ENCODE data around the gene ITIH1.

The ITIH1 gene

GRCh38 chr3:52798978-52799476 lies 21.6 kb downstream of the ITIH1 start:
- Histone ChIP-seq H3K56ac (ENCODE audit: low read length) (no peak overlapping the region), H4K8ac (ENCODE audit: low read depth, low read length) (no peak overlapping the region), H2BK120ac (ENCODE audit: low read depth, low read length) (no peak overlapping the region), H3K79me1 (ENCODE audit: low read length) (no peaks in the 10 kb centered on the region), H3K9ac (ENCODE audit: low read length) (no peak overlapping the region), H3K4me3 (ENCODE audit: low read length) (no peak overlapping the region), H3K4me2 (ENCODE audit: low read length) (no peak overlapping the region), H3K18ac (ENCODE audit: low read length) (no peak overlapping the region), H3K36me3 (ENCODE audit: control insufficient read depth, insufficient read depth, low read length) (no peaks in the 10 kb centered on the region), H3K4ac (ENCODE audit: low read depth, low read length) (no peak overlapping the region), H3K27ac (ENCODE audit: low read depth, low read length) (no peak overlapping the region), H3K4me1 (ENCODE audit: control insufficient read depth, low read depth, low read length) (no peaks in the 10 kb centered on the region), H3K79me2 (ENCODE audit: control insufficient read depth, insufficient read depth, low read length) (no peaks in the 10 kb centered on the region), H3K27me3 (ENCODE audit: insufficient read depth, low read length, poor library complexity) (no peaks in the 10 kb centered on the region), H4K5ac (ENCODE audit: low read length) (no peak overlapping the region), H2BK5ac (ENCODE audit: low read length) (no peak overlapping the region), H2AK5ac (ENCODE audit: low read length) (no peak overlapping the region), H2BK15ac (replicated peaks; ENCODE audit: low read depth) (no peak overlapping the region), H3K23ac (ENCODE audit: low read length) (no peak overlapping the region)
- no CpG with 5 or more reads among the region's 14 CpGs for WGBS (ENCODE audit: extremely low coverage, insufficient coverage, low lambda C conversion rate)
- peak; percentile 71 for DNase-seq

DNA sequence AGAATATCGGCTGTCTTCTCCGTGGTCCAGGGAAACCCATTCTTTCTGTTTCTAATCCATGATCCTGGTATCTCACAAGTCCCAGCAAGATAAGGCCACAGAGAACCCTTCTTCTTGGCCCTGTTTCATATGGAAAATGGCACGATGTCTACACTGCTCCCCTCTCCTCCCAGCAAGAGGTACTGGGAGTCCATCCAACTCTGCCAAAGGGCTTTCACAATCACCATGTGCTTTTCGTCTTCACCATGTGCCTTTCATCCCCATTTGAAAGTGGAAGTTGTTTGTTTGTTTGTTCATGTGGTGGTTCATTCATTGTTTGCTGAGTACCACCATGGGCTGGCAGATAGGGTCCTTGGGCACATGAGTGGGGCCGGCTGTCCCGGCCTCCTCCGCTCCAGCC lies 22.7 kb downstream of the ITIH1 start:
- Histone ChIP-seq H2BK15ac (replicated peaks; ENCODE audit: low read depth) (no peak overlapping the region), H3K4ac (ENCODE audit: low read depth, low read length) (no peak overlapping the region), H3K4me2 (ENCODE audit: low read length) (no peak overlapping the region), H3K79me1 (ENCODE audit: low read length) (no peaks in the 10 kb centered on the region), H2AK5ac (ENCODE audit: low read length) (no peak overlapping the region), H3K9ac (ENCODE audit: low read length) (no peak overlapping the region), H3K27me3 (ENCODE audit: insufficient read depth, low read length, poor library complexity) (no peaks in the 10 kb centered on the region), H3K18ac (ENCODE audit: low read length) (no peak overlapping the region), H4K8ac (ENCODE audit: low read depth, low read length) (no peak overlapping the region), H3K56ac (ENCODE audit: low read length) (no peak overlapping the region), H2BK5ac (ENCODE audit: low read length) (no peak overlapping the region), H4K5ac (ENCODE audit: low read length) (no peak overlapping the region), H2BK120ac (ENCODE audit: low read depth, low read length) (no peak overlapping the region), H3K36me3 (ENCODE audit: control insufficient read depth, insufficient read depth, low read length) (no peaks in the 10 kb centered on the region), H3K4me1 (ENCODE audit: control insufficient read depth, low read depth, low read length) (no peaks in the 10 kb centered on the region), H3K79me2 (ENCODE audit: control insufficient read depth, insufficient read depth, low read length) (no peaks in the 10 kb centered on the region), H3K4me3 (ENCODE audit: low read length) (no peak overlapping the region), H3K23ac (ENCODE audit: low read length) (no peak overlapping the region), H3K27ac (ENCODE audit: low read depth, low read length) (no peak overlapping the region)
- WGBS (ENCODE audit: extremely low coverage, insufficient coverage, low lambda C conversion rate) = no CpG with 5 or more reads among the region's 7 CpGs
- no peak for DNase-seq

- WGBS (ENCODE audit: extremely low coverage, insufficient coverage, low lambda C conversion rate) = no CpG with 5 or more reads among the region's 5 CpGs
- no peak overlapping the region for H4K5ac ChIP-seq (ENCODE audit: low read length)
Measured at GRCh38 chr3:52801839-52802238, 24.4 kb downstream of the ITIH1 start.

GRCh38 chr3:52805270-52806039 lies 28.1 kb downstream of the ITIH1 start:
- no peak for DNase-seq
- no peak overlapping the region for H3K23ac ChIP-seq (ENCODE audit: low read length)
- H3K36me3 ChIP-seq (ENCODE audit: control insufficient read depth, insufficient read depth, low read length) = no peaks in the 10 kb centered on the region
- H2BK5ac ChIP-seq (ENCODE audit: low read length) = no peak overlapping the region
- H3K18ac ChIP-seq (ENCODE audit: low read length) = no peak overlapping the region
- H2AK5ac ChIP-seq (ENCODE audit: low read length) = no peak overlapping the region
- H3K79me2 ChIP-seq (ENCODE audit: control insufficient read depth, insufficient read depth, low read length) = no peaks in the 10 kb centered on the region
- H3K9ac ChIP-seq (ENCODE audit: low read length) = no peak overlapping the region
- WGBS (ENCODE audit: extremely low coverage, insufficient coverage, low lambda C conversion rate) = no CpG with 5 or more reads among the region's 19 CpGs
- H3K56ac ChIP-seq (ENCODE audit: low read length) = no peak overlapping the region
- H3K79me1 ChIP-seq (ENCODE audit: low read length) = no peaks in the 10 kb centered on the region
- H3K4me1 ChIP-seq (ENCODE audit: control insufficient read depth, low read depth, low read length) = no peaks in the 10 kb centered on the region
- H3K4me2 ChIP-seq (ENCODE audit: low read length) = no peak overlapping the region
- no peak overlapping the region for H2BK15ac ChIP-seq (replicated peaks; ENCODE audit: low read depth)
- H3K27me3 ChIP-seq (ENCODE audit: insufficient read depth, low read length, poor library complexity) = no peaks in the 10 kb centered on the region
- H3K27ac ChIP-seq (ENCODE audit: low read depth, low read length) = no peak overlapping the region
- no peak overlapping the region for H2BK120ac ChIP-seq (ENCODE audit: low read depth, low read length)
- no peak overlapping the region for H3K4ac ChIP-seq (ENCODE audit: low read depth, low read length)
- no peak overlapping the region for H3K4me3 ChIP-seq (ENCODE audit: low read length)
- no peak overlapping the region for H4K8ac ChIP-seq (ENCODE audit: low read depth, low read length)
- no peak overlapping the region for H4K5ac ChIP-seq (ENCODE audit: low read length)

More at GRCh38 chr3:52801839-52802238, 24.4 kb downstream of the ITIH1 start:
- Histone ChIP-seq H3K4me2 (ENCODE audit: low read length) (no peak overlapping the region), H2BK5ac (ENCODE audit: low read length) (no peak overlapping the region), H2AK5ac (ENCODE audit: low read length) (no peak overlapping the region), H2BK120ac (ENCODE audit: low read depth, low read length) (no peak overlapping the region), H3K4ac (ENCODE audit: low read depth, low read length) (no peak overlapping the region), H3K4me3 (ENCODE audit: low read length) (no peak overlapping the region), H3K27ac (ENCODE audit: low read depth, low read length) (no peak overlapping the region), H3K18ac (ENCODE audit: low read length) (no peak overlapping the region), H3K79me2 (ENCODE audit: control insufficient read depth, insufficient read depth, low read length) (no peaks in the 10 kb centered on the region), H3K9ac (ENCODE audit: low read length) (no peak overlapping the region), H3K27me3 (ENCODE audit: insufficient read depth, low read length, poor library complexity) (no peaks in the 10 kb centered on the region), H3K4me1 (ENCODE audit: control insufficient read depth, low read depth, low read length) (no peaks in the 10 kb centered on the region), H3K23ac (ENCODE audit: low read length) (no peak overlapping the region), H3K79me1 (ENCODE audit: low read length) (no peaks in the 10 kb centered on the region), H2BK15ac (replicated peaks; ENCODE audit: low read depth) (no peak overlapping the region), H3K36me3 (ENCODE audit: control insufficient read depth, insufficient read depth, low read length) (no peaks in the 10 kb centered on the region), H3K56ac (ENCODE audit: low read length) (no peak overlapping the region), H4K8ac (ENCODE audit: low read depth, low read length) (no peak overlapping the region)
- no peak for DNase-seq

GRCh38 chr3:52809149-52809548 lies 31.8 kb downstream of the ITIH1 start:
- Histone ChIP-seq H3K79me2 (ENCODE audit: control insufficient read depth, insufficient read depth, low read length) (no peaks in the 10 kb centered on the region), H3K4me3 (ENCODE audit: low read length) (no peak overlapping the region), H3K56ac (ENCODE audit: low read length) (no peak overlapping the region), H3K36me3 (ENCODE audit: control insufficient read depth, insufficient read depth, low read length) (no peaks in the 10 kb centered on the region), H4K8ac (ENCODE audit: low read depth, low read length) (no peak overlapping the region), H3K23ac (ENCODE audit: low read length) (no peak overlapping the region), H2BK120ac (ENCODE audit: low read depth, low read length) (no peak overlapping the region), H3K4ac (ENCODE audit: low read depth, low read length) (no peak overlapping the region), H3K4me2 (ENCODE audit: low read length) (no peak overlapping the region), H2BK5ac (ENCODE audit: low read length) (no peak overlapping the region), H3K18ac (ENCODE audit: low read length) (no peak overlapping the region), H2AK5ac (ENCODE audit: low read length) (no peak overlapping the region), H2BK15ac (replicated peaks; ENCODE audit: low read depth) (no peak overlapping the region), H3K27me3 (ENCODE audit: insufficient read depth, low read length, poor library complexity) (no peaks in the 10 kb centered on the region), H4K5ac (ENCODE audit: low read length) (no peak overlapping the region), H3K9ac (ENCODE audit: low read length) (no peak overlapping the region), H3K79me1 (ENCODE audit: low read length) (no peaks in the 10 kb centered on the region), H3K27ac (ENCODE audit: low read depth, low read length) (no peak overlapping the region), H3K4me1 (ENCODE audit: control insufficient read depth, low read depth, low read length) (no peaks in the 10 kb centered on the region)
- no peak for DNase-seq
- 100% methylated on average over 1 of the region's 2 CpGs for WGBS (ENCODE audit: extremely low coverage, insufficient coverage, low lambda C conversion rate)

All from mesendoderm (in vitro differentiated cells).